HepG2 (cell line): ENCODE measurements around the gene CNRIP1. TPM values are rescaled to one million over a fixed set of nuclear protein-coding genes. Genes with fewer than 3 reads are reported as not detected.

Experiments used
- AKAP8 ChIP-seq: sonication (generic); formaldehyde crosslinking; IDR thresholded peaks from 2 replicates; pipeline ENCODE4 v1.5.1; 2020; ENCODE audit warnings: mild to moderate bottlenecking, missing genetic modification reagents
- ARID4A ChIP-seq: sonication (generic); formaldehyde crosslinking; IDR thresholded peaks from 2 replicates; pipeline ENCODE4 v1.5.0; 2020; ENCODE audit warnings: mild to moderate bottlenecking, missing genetic modification reagents, borderline replicate concordance
- CCAR2 ChIP-seq: fragments of 200-400 bp; formaldehyde crosslinking; optimal IDR thresholded peaks from 2 replicates; pipeline ENCODE3; 2018; ENCODE audit warnings: low read depth, mild to moderate bottlenecking, low read length, moderate library complexity
- CSRNP2 ChIP-seq: sonication (generic); formaldehyde crosslinking; conservative IDR thresholded peaks from 2 replicates; pipeline ENCODE4 v1.8.0; 2022; ENCODE audit warnings: low read depth, missing genetic modification reagents
- DBP ChIP-seq: sonication (generic); formaldehyde crosslinking; IDR thresholded peaks from 2 replicates; pipeline ENCODE4 v1.4.0; 2020; ENCODE audit warnings: missing genetic modification reagents; ENCODE audit errors: not compliant biosample characterization
- TGIF2 ChIP-seq: IDR thresholded peaks from 2 replicates; pipeline ENCODE4 v1.6.1; 2016; ENCODE audit warnings: control low read depth, missing compliant biosample characterization
- ZBTB40 ChIP-seq, 2 experiments: fragments of 450-650 bp in 1 of 2; sonication (generic) in 1 of 2; formaldehyde crosslinking in 1 of 2; IDR thresholded peaks; 2 replicates each; pipeline versions ENCODE4 v1.6.1 to v1.8.0; 2016 to 2022; ENCODE audit warnings: antibody characterized with exemption in 1 of 2, mild to moderate bottlenecking in 1 of 2, missing genetic modification reagents in 1 of 2
- ZNF12 ChIP-seq: sonication (generic); formaldehyde crosslinking; IDR thresholded peaks from 2 replicates; pipeline ENCODE4 v1.5.0; 2020; ENCODE audit warnings: missing genetic modification reagents
- ZNF383 ChIP-seq: sonication (generic); formaldehyde crosslinking; IDR thresholded peaks from 2 replicates; pipeline ENCODE4 v1.4.0; 2020; ENCODE audit warnings: missing genetic modification reagents, mild to moderate bottlenecking, borderline replicate concordance
- ZNF879 ChIP-seq: sonication (generic); formaldehyde crosslinking; IDR thresholded peaks from 2 replicates; pipeline ENCODE4 v1.8.1; 2023; ENCODE audit warnings: missing genetic modification reagents
- ZSCAN12 ChIP-seq: sonication (generic); formaldehyde crosslinking; IDR thresholded peaks from 2 replicates; pipeline ENCODE4 v1.9.0; 2021; ENCODE audit warnings: mild to moderate bottlenecking, missing genetic modification reagents
- polyA plus RNA-seq, 8 experiments: library from polyadenylated mRNA; depleted of rRNA in 3 of 8; stranded (reverse) in 7 of 8; unstranded in 1 of 8; fragments of >200 nt; fragmentation: Illumina TruSeq in 4 of 8; extraction: Trizol in 4 of 8; gene quantifications; 2 replicates each; pipeline versions ENCODE4 v1.2.1 to v1.2.3, GENCODE V29; 2011 to 2016; ENCODE audit warnings: low read depth in 4 of 8, missing spikeins in 1 of 8, mixed read lengths in 1 of 8; ENCODE audit not compliant: insufficient read depth in 1 of 8
- total RNA-seq, 5 experiments: library from RNA; depleted of rRNA; stranded (reverse); fragments of >200 nt; fragmentation: Illumina TruSeq; extraction: Trizol; gene quantifications; 2 replicates each; pipeline ENCODE4 v1.2.3, GENCODE V29; 2016; ENCODE audit warnings: low read depth in 1 of 5

Gene CNRIP1
- total and polyA plus RNA-seq, 2 of the 13 experiments (the other 11 are each of a cell fraction or from before 2014, with no cell fraction given): not detected

- TF ChIP-seq ZBTB40 (IDR thresholded peaks at IDR 0.05) (no peak), ZBTB40 (CRISPR knock-in tag; IDR thresholded peaks at IDR 0.05) (peak; percentile 65), CCAR2 (no peak), DBP (CRISPR knock-in tag) (no peak), ZNF879 (CRISPR knock-in tag) (no peak), ZNF383 (no peak; the same call in 1 of the 2 replicates), TGIF2 (CRISPR knock-in tag) (peak; percentile 82), ZNF12 (CRISPR knock-in tag) (peak; percentile 19; the same call in 1 of the 2 replicates), CSRNP2 (CRISPR knock-in tag) (no peak), ZSCAN12 (CRISPR knock-in tag) (no peak), ARID4A (CRISPR knock-in tag) (peak; percentile 89; the same call in 1 of the 2 replicates), AKAP8 (CRISPR knock-in tag) (peak; percentile 87)
Measured at GRCh38 chr2:68252400-68253218, 67.1 kb downstream of the CNRIP1 start, which contains the start of gene PPP3R1 (continued).
